K562 (cell line): ENCODE measurements around the gene ANO2. TPM values are rescaled to one million over a fixed set of nuclear protein-coding genes. Genes with fewer than 3 reads are reported as not detected.

ENCODE experiments used
- ATAC-seq: fragments of 200-7000 bp; cut with Tn5 transposase; 3 replicates; pipeline ENCODE4 v1.9.1; 2020; ENCODE audit warnings: moderate library complexity
- BruUV-seq: library from RNA; stranded (reverse); fragments of 400-500 nt; replicated peaks from 2 replicates; lab custom pipeline; 2021; lab: Mats Ljungman, UMichigan
- CTCF ChIA-PET: fragments of 300-600 bp; formaldehyde crosslinking; extraction: SDS; loops from one replicate; lab custom pipeline; 2021; ENCODE audit warnings: low intra/inter-chr PET ratio; lab: Yijun Ruan, JAX
- POLR2A ChIA-PET: fragments of 300-600, 350-650 bp; sonication (Branson Sonifier 250); formaldehyde crosslinking; extraction: SDS; loops from one replicate; lab custom pipeline; 2021; ENCODE audit warnings: antibody characterized with exemption, inconsistent platforms; lab: Yijun Ruan, JAX
- DNase-seq, 4 experiments: peaks; one replicate each; pipeline versions ENCODE4 v3.0.0 to v3.0.0-alpha.2; 2011 to 2018; ENCODE audit warnings: low spot score in 3 of 4, mixed read lengths in 3 of 4; ENCODE audit errors: extremely low read depth in 1 of 4
- FAIRE-seq: peaks from 2 replicates; lab custom pipeline; 2011; peaks lifted over from hg19 to GRCh38; lab: Jason Lieb, UNC
- H2AFZ ChIP-seq: 2 replicates; pipeline ENCODE4 v1.6.0; 2011; ENCODE audit warnings: low read depth, low read length, control low read depth, inconsistent platforms
- H3K27ac ChIP-seq: fragments of 200-600 bp; 3 replicates; pipeline ENCODE4 v1.8.0; 2011; ENCODE audit warnings: low read depth, mild to moderate bottlenecking, control low read depth, inconsistent platforms, low read length, moderate library complexity, mixed read lengths; ENCODE audit errors: extremely low read depth
- H3K27me3 ChIP-seq, 2 experiments: fragments of 300-600 bp in 1 of 2; 2 replicates in 1 of 2; 3 replicates in 1 of 2; pipeline versions ENCODE4 v1.6.0 to v1.8.0; 2011; ENCODE audit warnings: inconsistent platforms in 2 of 2, low read length in 2 of 2, mild to moderate bottlenecking in 1 of 2, mixed read lengths in 1 of 2, moderate library complexity in 1 of 2; ENCODE audit not compliant: control insufficient read depth in 2 of 2, insufficient read depth in 2 of 2
- H3K36me3 ChIP-seq: fragments of 300-600 bp; 3 replicates; pipeline ENCODE4 v1.8.0; 2011; ENCODE audit warnings: mild to moderate bottlenecking, low read length, inconsistent platforms; ENCODE audit not compliant: control insufficient read depth, insufficient read depth
- H3K4me1 ChIP-seq, 2 experiments: fragments of 200-600 bp in 1 of 2; replicated peaks in 1 of 2; 2 replicates in 1 of 2; 3 replicates in 1 of 2; pipeline versions ENCODE4 v1.5.1 to v1.8.0; 2011; ENCODE audit warnings: inconsistent platforms in 2 of 2, low read length in 2 of 2, mild to moderate bottlenecking in 1 of 2, mixed read lengths in 1 of 2, moderate library complexity in 1 of 2; ENCODE audit not compliant: control insufficient read depth in 2 of 2, insufficient read depth in 2 of 2
- H3K4me2 ChIP-seq: 2 replicates; pipeline ENCODE4 v1.6.1; 2011; ENCODE audit warnings: low read length, control low read depth, inconsistent platforms, mixed read lengths; ENCODE audit not compliant: insufficient read depth
- H3K4me3 ChIP-seq: fragments of 200-600 bp; sonication (generic), shearing (Covaris generic); 2 replicates; pipeline ENCODE4 v1.5.1; 2016; ENCODE audit warnings: control low read depth, inconsistent platforms
- H3K79me2 ChIP-seq: fragments of 200-600 bp; 3 replicates; pipeline ENCODE4 v1.8.0; 2011; ENCODE audit warnings: low read length, inconsistent platforms; ENCODE audit not compliant: control insufficient read depth, insufficient read depth
- H3K9ac ChIP-seq, 2 experiments: 2 replicates each; pipeline versions ENCODE4 v1.6.0 to v1.6.1; 2011; ENCODE audit warnings: low read depth in 2 of 2, low read length in 2 of 2, control low read depth in 1 of 2, inconsistent platforms in 1 of 2, mild to moderate bottlenecking in 1 of 2, mixed read lengths in 1 of 2; ENCODE audit not compliant: insufficient read depth in 1 of 2
- H3K9me1 ChIP-seq: one replicate; pipeline ENCODE4 v1.6.0; 2011; ENCODE audit warnings: inconsistent platforms, mild to moderate bottlenecking, low read length, moderate library complexity; ENCODE audit not compliant: control insufficient read depth, insufficient read depth
- H3K9me3 ChIP-seq: replicated peaks from 2 replicates; pipeline ENCODE4 v1.5.1; 2011; ENCODE audit warnings: low read depth, low read length, inconsistent platforms; ENCODE audit not compliant: control insufficient read depth, insufficient read depth
- H4K20me1 ChIP-seq: replicated peaks from 2 replicates; pipeline ENCODE4 v1.6.1; 2011; ENCODE audit warnings: low read length, inconsistent platforms, mixed read lengths; ENCODE audit not compliant: control insufficient read depth, insufficient read depth
- MTA3 ChIP-seq: fragments of 450-650 bp; formaldehyde crosslinking; IDR thresholded peaks from 2 replicates; pipeline ENCODE4 v1.6.1; 2017; ENCODE audit warnings: mild to moderate bottlenecking, borderline replicate concordance
- SP2 ChIP-seq: IDR thresholded peaks from 2 replicates; pipeline ENCODE4 v1.6.1; 2011; ENCODE audit warnings: mild to moderate bottlenecking, low read depth, low read length, moderate library complexity; ENCODE audit not compliant: poor library complexity, severe bottlenecking; ENCODE audit errors: extremely low read depth
- ZNF586 ChIP-seq: fragments of 450-650 bp; formaldehyde crosslinking; conservative IDR thresholded peaks from 2 replicates; pipeline ENCODE4 v1.4.0; 2020; ENCODE audit warnings: mild to moderate bottlenecking, moderate library complexity
- WGBS: fragments of 100-300 bp; shearing (Covaris generic); methylation state at CpG from one replicate; pipeline ENCODE4 v1.1.6; 2016; ENCODE audit warnings: low coverage, mixed read lengths; ENCODE audit not compliant: insufficient coverage; ENCODE audit errors: missing lambda C conversion rate; 5-methylcytosine and 5-hydroxymethylcytosine counted together
- in situ Hi-C: fragments of 300-500 bp; cut with MboI; formaldehyde crosslinking; loops from 4 replicates; pipeline ENCODE4 v1.15.0; 2018; ENCODE audit warnings: inconsistent platforms, mixed read lengths
- intact Hi-C: fragments of 100-400 bp; cut with micrococcal nuclease; formaldehyde crosslinking; loops from 2 replicates; pipeline ENCODE4 v1.14.2; 2022
- polyA plus RNA-seq, 8 experiments: library from polyadenylated mRNA; depleted of rRNA in 4 of 8; stranded (reverse) in 5 of 8; unstranded in 3 of 8; fragments of >200 nt; fragmentation: Nextera tagmentation in 2 of 8; fragmentation: Illumina TruSeq in 1 of 8; extraction: Ambion mirVana in 2 of 8; extraction: Trizol in 1 of 8; gene quantifications; 2 replicates each; pipeline versions ENCODE4 v1.2.1 to v1.2.3, GENCODE V29; 2011 to 2014; ENCODE audit warnings: inconsistent platforms in 1 of 8, missing spikeins in 1 of 8
- total RNA-seq, 7 experiments: library from RNA; depleted of rRNA in 6 of 7; stranded (reverse); fragments of >200 nt in 6 of 7; fragmentation: Illumina TruSeq in 2 of 7; extraction: Trizol in 2 of 7; gene quantifications; 2 replicates each; pipeline versions ENCODE4 v1.2.1 to v1.2.3, GENCODE V29; 2011 to 2021; ENCODE audit warnings: low replicate concordance in 1 of 7
- TF ChIP-seq, protein P1 (sequence below): fragments of 250-450 bp; sonication (Bioruptor Pico); IDR thresholded peaks from 2 replicates; pipeline ENCODE4 v1.9.0; 2021; ENCODE audit warnings: mild to moderate bottlenecking, inconsistent platforms
- TF ChIP-seq, protein P2 (sequence below), 3 experiments: IDR thresholded peaks in 2 of 3; conservative IDR thresholded peaks in 1 of 3; 2 replicates each; pipeline ENCODE4 v1.5.1; 2011 to 2012; ENCODE audit warnings: low read length in 3 of 3, mild to moderate bottlenecking in 3 of 3, control low read depth in 2 of 3, improper control_type of control experiment in 1 of 3, inconsistent platforms in 1 of 3, low read depth in 1 of 3, mixed read lengths in 1 of 3, moderate library complexity in 1 of 3; ENCODE audit not compliant: insufficient read depth in 2 of 3

ANO2 gene
- total and polyA plus RNA-seq, 9 of the 15 experiments (the other 6 are each of a cell fraction or from before 2014, with no cell fraction given) = 0.64 TPM; not detected in 8

DNA sequence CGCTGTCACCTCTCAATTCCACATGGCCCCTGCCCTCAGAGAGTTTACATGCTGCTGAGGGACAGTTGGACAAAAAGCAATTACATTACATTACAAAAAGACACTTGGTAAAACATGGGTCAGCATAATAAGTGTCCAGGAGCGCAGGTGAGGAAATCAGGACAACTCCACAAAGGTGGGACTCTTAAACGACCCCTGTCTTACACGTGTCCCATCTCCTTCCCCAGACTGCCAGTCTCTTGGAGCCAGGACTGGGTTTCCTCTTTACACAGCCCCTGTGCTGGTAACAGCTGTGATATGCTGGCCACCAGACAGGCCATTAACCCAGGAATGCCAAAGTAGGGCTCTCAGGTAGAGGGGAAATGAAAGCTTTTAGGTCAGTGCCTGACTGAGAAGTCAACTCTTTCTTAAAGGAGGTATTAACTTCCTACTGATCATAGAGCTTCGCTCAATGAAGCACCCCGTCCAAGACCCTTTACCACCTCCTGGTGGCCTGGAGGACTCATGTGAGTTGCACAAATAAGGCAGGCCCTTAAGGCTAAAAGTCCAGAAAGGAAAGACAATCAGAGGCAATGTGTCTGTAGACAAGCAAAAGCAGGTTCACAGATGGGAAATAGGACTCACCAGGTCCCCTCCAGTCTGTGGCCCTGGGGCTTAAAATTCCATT is 55.5 kb downstream of the ANO2 start:
- no peaks in the 10 kb centered on the region for H3K9me3 ChIP-seq
- DNase-seq = peak; percentile 14 to 34 (median 17)
- ATAC-seq = peak; percentile 31; the same call in 1 of the 3 replicates
- H2AFZ ChIP-seq = peak overlapping the region; percentile 53; the same call in 1 of the 2 replicates
- intact Hi-C loops (no loop called here), in situ Hi-C loops (no loop called here)
- no peak for FAIRE-seq
- 8% methylated on average over 5 of the region's 6 CpGs for WGBS
- H3K27me3 ChIP-seq = no peaks in the 10 kb centered on the region
- ChIA-PET POLR2A (interaction anchor here (1.9 kb wide), 1 partner anchor 9 kb away, joined by 4 read pairs; no protein-coding TSS in a partner anchor), CTCF (interaction anchor here (0.6 kb wide), 1 partner anchor 64 kb away, joined by 3 read pairs; no protein-coding TSS in a partner anchor)
- H3K9me1 ChIP-seq = no peaks in the 10 kb centered on the region
- TF ChIP-seq ZNF586 = no peak
- TF ChIP-seq, protein P1, sequence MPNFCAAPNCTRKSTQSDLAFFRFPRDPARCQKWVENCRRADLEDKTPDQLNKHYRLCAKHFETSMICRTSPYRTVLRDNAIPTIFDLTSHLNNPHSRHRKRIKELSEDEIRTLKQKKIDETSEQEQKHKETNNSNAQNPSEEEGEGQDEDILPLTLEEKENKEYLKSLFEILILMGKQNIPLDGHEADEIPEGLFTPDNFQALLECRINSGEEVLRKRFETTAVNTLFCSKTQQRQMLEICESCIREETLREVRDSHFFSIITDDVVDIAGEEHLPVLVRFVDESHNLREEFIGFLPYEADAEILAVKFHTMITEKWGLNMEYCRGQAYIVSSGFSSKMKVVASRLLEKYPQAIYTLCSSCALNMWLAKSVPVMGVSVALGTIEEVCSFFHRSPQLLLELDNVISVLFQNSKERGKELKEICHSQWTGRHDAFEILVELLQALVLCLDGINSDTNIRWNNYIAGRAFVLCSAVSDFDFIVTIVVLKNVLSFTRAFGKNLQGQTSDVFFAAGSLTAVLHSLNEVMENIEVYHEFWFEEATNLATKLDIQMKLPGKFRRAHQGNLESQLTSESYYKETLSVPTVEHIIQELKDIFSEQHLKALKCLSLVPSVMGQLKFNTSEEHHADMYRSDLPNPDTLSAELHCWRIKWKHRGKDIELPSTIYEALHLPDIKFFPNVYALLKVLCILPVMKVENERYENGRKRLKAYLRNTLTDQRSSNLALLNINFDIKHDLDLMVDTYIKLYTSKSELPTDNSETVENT = 0 out of 2 replicates have a peak, but pooled peaks have one; percentile 29
- TF ChIP-seq, protein P2, sequence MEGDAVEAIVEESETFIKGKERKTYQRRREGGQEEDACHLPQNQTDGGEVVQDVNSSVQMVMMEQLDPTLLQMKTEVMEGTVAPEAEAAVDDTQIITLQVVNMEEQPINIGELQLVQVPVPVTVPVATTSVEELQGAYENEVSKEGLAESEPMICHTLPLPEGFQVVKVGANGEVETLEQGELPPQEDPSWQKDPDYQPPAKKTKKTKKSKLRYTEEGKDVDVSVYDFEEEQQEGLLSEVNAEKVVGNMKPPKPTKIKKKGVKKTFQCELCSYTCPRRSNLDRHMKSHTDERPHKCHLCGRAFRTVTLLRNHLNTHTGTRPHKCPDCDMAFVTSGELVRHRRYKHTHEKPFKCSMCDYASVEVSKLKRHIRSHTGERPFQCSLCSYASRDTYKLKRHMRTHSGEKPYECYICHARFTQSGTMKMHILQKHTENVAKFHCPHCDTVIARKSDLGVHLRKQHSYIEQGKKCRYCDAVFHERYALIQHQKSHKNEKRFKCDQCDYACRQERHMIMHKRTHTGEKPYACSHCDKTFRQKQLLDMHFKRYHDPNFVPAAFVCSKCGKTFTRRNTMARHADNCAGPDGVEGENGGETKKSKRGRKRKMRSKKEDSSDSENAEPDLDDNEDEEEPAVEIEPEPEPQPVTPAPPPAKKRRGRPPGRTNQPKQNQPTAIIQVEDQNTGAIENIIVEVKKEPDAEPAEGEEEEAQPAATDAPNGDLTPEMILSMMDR (IDR thresholded peaks at IDR 0.05 in 2 of 3, conservative IDR thresholded peaks at IDR 0.05 in 1 of 3; ENCODE audit: insufficient read depth in 2 of 3, low read depth in 1 of 3, low read length in 3 of 3) = peak; percentile 15 to 24 (median 23); a peak in 3 of 6 replicates
- TF ChIP-seq SP2 = peak; percentile 42
- no peak for TF ChIP-seq MTA3
- no peaks in the 10 kb centered on the region for H3K36me3 ChIP-seq
- no TSS peak for BruUV-seq
- H3K9ac ChIP-seq = no peak overlapping the region
- H3K4me1 ChIP-seq = no peaks in the 10 kb centered on the region
- H3K79me2 ChIP-seq = no peaks in the 10 kb centered on the region
- H4K20me1 ChIP-seq = no peaks in the 10 kb centered on the region
- no peak overlapping the region for H3K4me3 ChIP-seq
- no peak overlapping the region; the same call in 1 of the 2 replicates for H3K4me2 ChIP-seq
- no peak overlapping the region for H3K27ac ChIP-seq
